ENCODE data around the gene TMEM131L. TPM values are rescaled to one million over a fixed set of nuclear protein-coding genes. Genes with fewer than 3 reads are reported as not detected.
A peak's percentile ranks its signal among the peaks of the same experiment; 100 is the strongest.
"Not testable (repeated sequence)": the region's sequence is repeated elsewhere in the genome, so short reads cannot be mapped to it uniquely, and the experiment has no call there.

Gene TMEM131L
- total RNA-seq, 3 donors from 2014 or later: 18.7 to 22.0 (median 19.5) TPM

DNA sequence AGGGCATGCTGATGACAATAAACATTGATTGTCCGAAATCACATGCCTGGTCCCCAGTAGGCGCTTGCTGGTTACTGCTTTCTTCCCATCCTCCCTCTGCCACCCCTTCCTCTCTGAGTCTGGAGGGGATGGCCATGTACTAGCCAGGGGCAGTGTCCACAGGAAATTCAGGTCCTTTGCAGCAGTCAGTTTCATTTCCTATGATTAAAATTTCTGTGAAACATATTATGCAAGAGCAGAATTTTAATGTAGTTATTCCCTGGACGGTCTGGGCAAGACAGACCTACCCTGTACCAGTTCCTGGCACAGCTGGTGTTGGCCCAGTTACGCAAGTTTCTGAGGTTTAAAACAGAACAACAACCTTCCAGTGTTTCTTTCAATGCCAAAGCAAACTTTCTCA, 189.8 kb downstream of the TMEM131L start:
- H3K4me1 ChIP-seq: peaks cover 0 to 11% of the 10 kb centered on the region in 2 donors
- peak in 1 of 2 donors; percentile 85 for DNase-seq (ENCODE audit: low spot score in 2 of 2)
- intact Hi-C loops (cut with DNase I; ENCODE audit: low total_unique reads): no loop called here
- H3K9me3 ChIP-seq: no peaks in the 10 kb centered on the region
- TF ChIP-seq POLR2A (IDR thresholded peaks at IDR 0.05): no peak
- TF ChIP-seq POLR2AphosphoS5 (IDR thresholded peaks at IDR 0.05): peak in 2 of 3 donors; percentile 27 to 66
- no peaks in the 10 kb centered on the region for H3K27me3 ChIP-seq
- H3K4me3 ChIP-seq: no peak overlapping the region
- H3K36me3 ChIP-seq: no peaks in the 10 kb centered on the region
- H3K27ac ChIP-seq: peak overlapping the region; percentile 67 to 69

DNA sequence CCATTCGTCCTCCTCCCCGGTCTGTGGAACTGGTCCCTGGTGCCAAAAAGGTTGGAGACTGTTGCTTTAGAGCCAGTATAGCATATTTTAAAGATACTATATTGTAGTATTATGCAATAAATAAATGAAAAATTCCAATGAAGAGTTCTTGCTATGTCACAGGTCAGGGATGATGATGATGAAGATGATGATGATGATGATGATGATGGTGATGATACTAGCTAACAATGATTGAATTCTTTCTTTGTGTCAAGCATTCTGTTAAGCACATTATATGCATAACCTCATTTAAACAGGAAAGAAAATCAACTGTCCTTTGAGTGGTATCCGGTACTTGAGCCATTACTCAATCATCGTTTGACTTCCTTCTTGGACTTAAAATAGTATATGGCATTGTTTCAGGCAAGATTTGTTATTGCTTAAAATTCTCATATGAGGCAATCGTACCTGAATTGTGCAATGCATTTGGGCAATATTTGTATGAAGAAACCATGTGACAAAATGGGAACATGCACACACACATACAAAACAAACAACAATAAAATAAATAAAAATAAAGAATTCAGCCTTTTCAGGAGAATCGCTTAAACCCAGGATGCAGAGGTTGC, 195.2 kb downstream of the TMEM131L start:
- no peaks in the 10 kb centered on the region for H3K27me3 ChIP-seq
- intact Hi-C loops (cut with DNase I; ENCODE audit: low total_unique reads): no loop called here
- H3K4me3 ChIP-seq: no peak overlapping the region
- peaks cover 0 to 4% of the 10 kb centered on the region in 2 donors for H3K4me1 ChIP-seq
- no peak for DNase-seq (ENCODE audit: low spot score in 2 of 2)
- no peaks in the 10 kb centered on the region for H3K9me3 ChIP-seq
- TF ChIP-seq POLR2A (IDR thresholded peaks at IDR 0.05): no peak
- peak in 2 of 3 donors; percentile 67 to 77 for TF ChIP-seq POLR2AphosphoS5 (IDR thresholded peaks at IDR 0.05)
- TF ChIP-seq, protein P1, sequence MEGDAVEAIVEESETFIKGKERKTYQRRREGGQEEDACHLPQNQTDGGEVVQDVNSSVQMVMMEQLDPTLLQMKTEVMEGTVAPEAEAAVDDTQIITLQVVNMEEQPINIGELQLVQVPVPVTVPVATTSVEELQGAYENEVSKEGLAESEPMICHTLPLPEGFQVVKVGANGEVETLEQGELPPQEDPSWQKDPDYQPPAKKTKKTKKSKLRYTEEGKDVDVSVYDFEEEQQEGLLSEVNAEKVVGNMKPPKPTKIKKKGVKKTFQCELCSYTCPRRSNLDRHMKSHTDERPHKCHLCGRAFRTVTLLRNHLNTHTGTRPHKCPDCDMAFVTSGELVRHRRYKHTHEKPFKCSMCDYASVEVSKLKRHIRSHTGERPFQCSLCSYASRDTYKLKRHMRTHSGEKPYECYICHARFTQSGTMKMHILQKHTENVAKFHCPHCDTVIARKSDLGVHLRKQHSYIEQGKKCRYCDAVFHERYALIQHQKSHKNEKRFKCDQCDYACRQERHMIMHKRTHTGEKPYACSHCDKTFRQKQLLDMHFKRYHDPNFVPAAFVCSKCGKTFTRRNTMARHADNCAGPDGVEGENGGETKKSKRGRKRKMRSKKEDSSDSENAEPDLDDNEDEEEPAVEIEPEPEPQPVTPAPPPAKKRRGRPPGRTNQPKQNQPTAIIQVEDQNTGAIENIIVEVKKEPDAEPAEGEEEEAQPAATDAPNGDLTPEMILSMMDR (IDR thresholded peaks at IDR 0.05): no peak
- peak overlapping the region; percentile 68 to 84 for H3K27ac ChIP-seq
- no peaks in the 10 kb centered on the region for H3K36me3 ChIP-seq

DNA sequence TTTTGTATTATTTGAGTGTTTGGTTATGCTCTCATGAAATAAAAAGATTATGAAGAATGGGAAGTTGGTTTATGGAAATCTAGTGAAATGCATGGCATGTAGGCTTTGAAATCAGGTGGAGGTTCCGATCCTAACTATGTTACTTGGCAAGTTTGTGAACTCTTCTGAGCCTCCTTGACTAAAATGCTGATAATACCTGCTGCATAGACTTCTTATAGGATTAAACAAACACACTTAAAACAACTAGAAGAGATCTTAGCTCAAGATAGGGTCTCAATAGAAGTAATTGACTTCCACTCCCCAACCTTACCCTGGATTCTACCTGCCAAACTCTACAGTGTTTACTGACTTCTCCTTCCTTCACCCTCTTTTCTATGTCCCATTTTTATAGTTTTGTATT, 195.7 kb downstream of the TMEM131L start:
- Histone ChIP-seq H3K36me3 (no peaks in the 10 kb centered on the region), H3K27ac (peak overlapping the region in 1 of 2 donors; percentile 6), H3K9me3 (no peaks in the 10 kb centered on the region), H3K4me3 (no peak overlapping the region), H3K4me1 (no peaks in the 10 kb centered on the region), H3K27me3 (no peaks in the 10 kb centered on the region)
- intact Hi-C loops (cut with DNase I; ENCODE audit: low total_unique reads): no loop called here
- TF ChIP-seq POLR2A (IDR thresholded peaks at IDR 0.05) (no peak), POLR2AphosphoS5 (IDR thresholded peaks at IDR 0.05) (no peak)
- TF ChIP-seq, protein P1 (IDR thresholded peaks at IDR 0.05): no peak
- DNase-seq (ENCODE audit: low spot score in 2 of 2): no peak

DNA sequence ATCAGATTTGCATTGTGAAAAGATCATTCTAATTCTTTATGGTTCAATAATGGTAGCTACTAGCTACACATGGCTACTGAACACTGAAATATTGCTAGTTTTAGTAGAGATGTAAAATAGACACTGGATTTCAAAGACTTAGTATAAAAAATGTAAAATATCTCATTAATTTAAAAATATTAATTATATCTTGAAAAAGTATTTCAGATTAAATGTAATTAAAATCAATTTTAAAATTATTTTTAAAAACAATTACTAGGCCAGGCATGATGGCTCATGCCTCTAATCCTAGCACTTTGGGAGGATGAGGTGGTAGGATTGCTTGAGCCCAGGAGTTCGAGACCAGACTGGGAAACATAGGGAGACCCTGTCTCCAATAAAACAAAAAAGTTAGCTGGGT, 197.5 kb downstream of the TMEM131L start:
- no peak for DNase-seq (ENCODE audit: low spot score in 2 of 2)
- TF ChIP-seq, protein P1 (IDR thresholded peaks at IDR 0.05): no peak
- TF ChIP-seq POLR2AphosphoS5 (IDR thresholded peaks at IDR 0.05) (no peak), POLR2A (IDR thresholded peaks at IDR 0.05) (no peak)
- Histone ChIP-seq H3K27me3 (no peaks in the 10 kb centered on the region), H3K4me1 (no peaks in the 10 kb centered on the region), H3K9me3 (no peaks in the 10 kb centered on the region), H3K4me3 (no peak overlapping the region), H3K36me3 (no peaks in the 10 kb centered on the region), H3K27ac (no peak overlapping the region)
- intact Hi-C loops (cut with DNase I; ENCODE audit: low total_unique reads): no loop called here

DNA sequence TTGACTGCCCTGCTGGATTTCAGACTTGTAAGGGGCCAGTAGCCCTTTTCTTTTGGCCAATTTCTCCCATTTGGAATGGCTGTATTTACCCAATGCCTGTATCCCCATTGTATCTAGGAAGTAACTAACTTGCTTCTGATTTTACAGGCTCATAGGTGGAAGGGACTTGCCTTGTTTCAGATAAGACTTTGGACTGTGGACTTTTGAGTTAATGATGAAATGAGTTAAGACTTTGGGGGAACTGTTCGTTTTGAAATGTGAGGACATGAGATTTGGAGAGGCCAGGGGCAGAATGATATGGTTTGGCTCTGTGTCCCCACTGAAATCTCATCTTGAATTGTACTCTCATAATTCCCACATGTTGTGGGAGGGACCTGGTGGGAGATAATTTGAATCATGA, 200.3 kb downstream of the TMEM131L start:
- intact Hi-C loops (cut with DNase I; ENCODE audit: low total_unique reads): not testable (repeated sequence)

DNA sequence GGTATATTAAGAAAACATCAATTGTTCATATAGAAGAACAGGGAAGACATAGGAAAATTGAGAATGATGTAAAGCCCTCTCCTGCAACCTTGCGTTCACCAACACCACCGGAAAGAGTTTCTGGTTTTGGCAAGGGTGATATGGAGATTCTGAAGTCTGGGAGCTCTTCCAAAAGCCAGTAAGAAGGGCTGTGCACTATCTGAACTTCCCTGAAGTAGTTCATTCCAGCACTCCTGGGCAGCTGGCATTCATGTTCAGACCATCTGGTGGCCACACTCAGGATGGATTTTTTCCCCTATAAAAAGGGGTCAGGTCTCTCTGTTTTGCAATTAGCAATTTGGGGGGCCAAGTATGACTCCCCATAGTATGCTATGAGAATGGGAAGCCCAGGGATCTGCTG, 202.5 kb downstream of the TMEM131L start:
- no peaks in the 10 kb centered on the region for H3K27me3 ChIP-seq
- no peak for DNase-seq (ENCODE audit: low spot score in 2 of 2)
- intact Hi-C loops (cut with DNase I; ENCODE audit: low total_unique reads): no loop called here
- no peaks in the 10 kb centered on the region for H3K4me1 ChIP-seq
- no peak overlapping the region for H3K4me3 ChIP-seq
- no peaks in the 10 kb centered on the region for H3K36me3 ChIP-seq
- no peak overlapping the region for H3K27ac ChIP-seq
- H3K9me3 ChIP-seq: no peaks in the 10 kb centered on the region
- TF ChIP-seq, protein P1 (IDR thresholded peaks at IDR 0.05): no peak
- TF ChIP-seq POLR2AphosphoS5 (IDR thresholded peaks at IDR 0.05) (no peak), POLR2A (IDR thresholded peaks at IDR 0.05) (no peak)

More for the DNA sequence above, 200.3 kb downstream of the TMEM131L start:
- H3K4me3 ChIP-seq; H3K27me3 ChIP-seq; H3K36me3 ChIP-seq; H3K4me1 ChIP-seq; DNase-seq (ENCODE audit: low spot score in 2 of 2); H3K27ac ChIP-seq; H3K9me3 ChIP-seq: not testable (repeated sequence)
